Duodenal mucosa (tissue), 2 donors: ENCODE results near the gene EIF5A.

Experiments used
- H3K27ac ChIP-seq: one replicate; pipeline ENCODE4 v1.7.0; 2013; ENCODE audit warnings: low read depth, low read length
- H3K27me3 ChIP-seq, 2 donors: one replicate each; pipeline ENCODE4 v1.7.0; 2013; ENCODE audit warnings: low read length in 2 of 2, control low read depth in 1 of 2; ENCODE audit not compliant: insufficient read depth in 2 of 2, control insufficient read depth in 1 of 2
- H3K36me3 ChIP-seq, 2 donors: one replicate each; pipeline ENCODE4 v1.7.0; 2013; ENCODE audit warnings: low read length in 2 of 2, control low read depth in 1 of 2; ENCODE audit not compliant: insufficient read depth in 2 of 2, control insufficient read depth in 1 of 2
- H3K4me1 ChIP-seq, 2 donors: one replicate each; pipeline ENCODE4 v1.7.0; 2013; ENCODE audit warnings: low read length in 2 of 2, control low read depth in 1 of 2; ENCODE audit not compliant: insufficient read depth in 2 of 2, control insufficient read depth in 1 of 2
- H3K4me3 ChIP-seq, 2 donors: one replicate each; pipeline ENCODE4 v1.7.0; 2013; ENCODE audit warnings: low read length in 2 of 2, low read depth in 1 of 2
- H3K9ac ChIP-seq, 2 donors: one replicate each; pipeline ENCODE4 v1.7.0; 2013; ENCODE audit warnings: low read length in 2 of 2, low read depth in 1 of 2
- H3K9me3 ChIP-seq, 2 donors: one replicate each; pipeline ENCODE4 v1.7.0; 2013; ENCODE audit warnings: low read length in 2 of 2, control low read depth in 1 of 2; ENCODE audit not compliant: control insufficient read depth in 1 of 2

The EIF5A gene

DNA sequence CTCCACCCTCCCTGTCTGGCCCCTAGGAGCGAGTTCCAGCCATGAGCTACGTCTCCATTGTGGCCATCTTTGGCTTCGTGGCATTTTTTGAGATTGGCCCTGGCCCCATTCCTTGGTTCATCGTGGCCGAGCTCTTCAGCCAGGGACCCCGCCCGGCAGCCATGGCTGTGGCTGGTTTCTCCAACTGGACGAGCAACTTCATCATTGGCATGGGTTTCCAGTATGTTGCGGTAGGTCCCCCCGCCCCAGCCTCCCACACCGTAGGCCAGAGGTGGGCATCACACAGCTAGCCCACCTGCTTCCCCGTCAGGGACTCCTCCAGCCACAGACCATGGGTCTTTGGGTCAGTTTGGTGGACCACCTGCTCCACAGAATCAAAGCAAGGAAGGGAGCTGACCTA lies 21.7 kb upstream of the EIF5A start:
- Histone ChIP-seq H3K9ac (no peak overlapping the region), H3K27ac (no peak overlapping the region), H3K4me3 (no peak overlapping the region), H3K4me1 (peaks cover 14 to 20% of the 10 kb centered on the region in 2 donors), H3K27me3 (peaks cover 0 to 13% of the 10 kb centered on the region in 2 donors), H3K9me3 (no peaks in the 10 kb centered on the region), H3K36me3 (no peaks in the 10 kb centered on the region)

DNA sequence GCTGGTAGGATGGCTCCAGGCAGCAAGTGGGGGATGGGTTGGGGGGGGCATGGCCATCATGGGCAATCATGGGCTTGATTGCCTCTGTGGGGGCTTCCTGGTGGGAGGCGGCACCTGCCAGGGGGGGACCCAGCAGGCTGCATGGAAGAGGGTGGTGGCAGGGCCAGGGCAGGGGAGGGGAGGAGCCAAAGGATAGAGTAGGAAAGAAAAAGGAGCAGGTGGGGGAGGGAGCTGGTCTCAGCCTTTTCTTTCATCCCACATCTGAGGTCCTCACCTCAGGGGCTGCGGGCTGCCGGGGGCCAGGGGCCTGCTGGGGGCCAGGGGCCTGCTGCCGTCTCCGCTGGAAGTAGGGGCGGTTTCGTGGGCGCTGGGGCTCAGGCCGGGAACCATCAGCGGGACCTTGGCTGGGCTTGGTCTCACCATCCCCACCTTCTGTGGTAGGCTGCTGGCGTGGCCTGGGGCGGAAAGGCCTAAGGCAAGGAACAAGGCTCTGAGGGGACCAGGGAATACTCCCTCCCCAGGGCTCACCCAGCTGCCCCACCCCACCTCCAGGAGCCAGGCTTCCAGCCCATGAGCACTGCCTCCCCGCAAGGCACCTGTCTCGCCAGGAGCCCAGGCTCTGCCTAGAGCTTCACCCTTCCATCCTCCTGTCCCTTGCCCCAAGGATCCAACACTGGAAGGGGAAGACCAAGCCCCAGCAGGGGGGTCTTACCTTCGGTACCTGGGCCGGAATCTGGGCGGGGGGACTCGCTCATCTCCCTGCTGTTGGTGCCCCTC lies 18.0 kb upstream of the EIF5A start:
- H3K27ac ChIP-seq: no peak overlapping the region
- peaks cover 22 to 25% of the 10 kb centered on the region in 2 donors for H3K4me1 ChIP-seq
- H3K36me3 ChIP-seq: no peaks in the 10 kb centered on the region
- H3K27me3 ChIP-seq: peaks cover 0 to 16% of the 10 kb centered on the region in 2 donors
- no peak overlapping the region for H3K9ac ChIP-seq
- H3K9me3 ChIP-seq: no peaks in the 10 kb centered on the region
- no peak overlapping the region for H3K4me3 ChIP-seq

DNA sequence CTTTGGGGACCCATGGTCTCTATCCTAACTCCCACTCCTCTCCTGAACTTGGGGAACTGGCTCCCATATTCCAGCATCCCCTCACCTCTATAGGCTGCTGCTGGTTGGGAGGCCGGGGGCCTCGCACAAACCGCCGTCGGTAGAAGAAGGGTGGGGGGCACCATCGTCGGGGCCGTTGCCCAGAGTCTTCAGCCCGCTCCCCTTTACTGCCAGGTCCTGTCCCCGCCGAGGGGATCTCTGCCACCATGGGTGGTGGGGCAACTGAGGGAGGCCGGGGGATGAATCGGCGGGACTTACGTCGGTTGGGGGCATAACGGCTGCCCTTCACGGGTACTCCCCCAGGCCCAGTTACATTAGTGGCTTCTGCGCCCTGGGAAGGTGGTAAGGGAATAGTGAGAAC lies 17.3 kb upstream of the EIF5A start:
- H3K9me3 ChIP-seq: no peaks in the 10 kb centered on the region
- peaks cover 0 to 16% of the 10 kb centered on the region in 2 donors for H3K27me3 ChIP-seq
- no peak overlapping the region for H3K4me3 ChIP-seq
- H3K36me3 ChIP-seq: no peaks in the 10 kb centered on the region
- H3K9ac ChIP-seq: no peak overlapping the region
- H3K4me1 ChIP-seq: peaks cover 22 to 30% of the 10 kb centered on the region in 2 donors
- H3K27ac ChIP-seq: no peak overlapping the region

DNA sequence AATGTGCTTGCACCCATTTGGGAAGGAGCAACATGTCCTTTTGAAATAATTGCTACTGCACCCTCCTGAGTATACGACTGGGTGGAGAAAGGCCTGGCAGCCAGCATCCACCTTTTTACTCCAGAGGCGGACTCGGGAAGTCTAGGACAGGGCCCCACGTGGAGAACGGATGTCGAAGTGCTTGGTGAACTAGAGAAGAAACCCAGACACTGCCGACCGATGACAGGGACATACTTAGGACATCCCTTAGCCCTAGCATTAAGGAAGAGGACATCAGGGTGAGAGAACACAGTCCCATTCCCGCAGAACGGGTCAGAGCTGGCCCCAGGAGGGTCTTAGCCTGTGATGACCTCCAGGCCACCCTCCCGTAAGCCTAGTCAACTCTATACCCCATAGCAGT lies 16.7 kb upstream of the EIF5A start:
- Histone ChIP-seq H3K9me3 (no peaks in the 10 kb centered on the region), H3K27ac (no peak overlapping the region), H3K4me3 (no peak overlapping the region), H3K27me3 (peaks cover 1 to 16% of the 10 kb centered on the region in 2 donors), H3K4me1 (peaks cover 23 to 35% of the 10 kb centered on the region in 2 donors), H3K9ac (no peak overlapping the region), H3K36me3 (no peaks in the 10 kb centered on the region)

DNA sequence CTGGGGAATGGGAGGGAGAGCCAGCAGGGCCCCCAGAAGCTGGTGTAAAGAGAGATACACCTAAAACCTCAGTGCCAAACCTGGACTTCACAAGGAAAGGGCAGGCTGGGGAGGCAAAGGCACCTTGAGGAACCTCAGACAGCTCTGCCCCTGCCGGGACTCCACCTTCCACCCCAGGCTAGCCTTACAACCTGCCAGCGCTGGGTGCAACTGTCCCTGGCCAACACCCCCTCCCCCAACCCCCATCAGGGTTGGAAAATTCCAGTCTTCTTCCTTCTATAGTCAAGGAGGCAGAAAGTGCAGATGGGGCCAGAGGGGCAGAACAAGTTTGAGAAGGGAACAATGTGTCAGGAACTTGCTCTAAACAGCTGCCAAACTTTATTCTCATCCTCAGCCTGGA lies 15.2 kb upstream of the EIF5A start:
- Histone ChIP-seq H3K27ac (no peak overlapping the region), H3K9ac (peak overlapping the region in 1 of 2 donors; percentile 69), H3K27me3 (peaks cover 3 to 16% of the 10 kb centered on the region in 2 donors)

DNA sequence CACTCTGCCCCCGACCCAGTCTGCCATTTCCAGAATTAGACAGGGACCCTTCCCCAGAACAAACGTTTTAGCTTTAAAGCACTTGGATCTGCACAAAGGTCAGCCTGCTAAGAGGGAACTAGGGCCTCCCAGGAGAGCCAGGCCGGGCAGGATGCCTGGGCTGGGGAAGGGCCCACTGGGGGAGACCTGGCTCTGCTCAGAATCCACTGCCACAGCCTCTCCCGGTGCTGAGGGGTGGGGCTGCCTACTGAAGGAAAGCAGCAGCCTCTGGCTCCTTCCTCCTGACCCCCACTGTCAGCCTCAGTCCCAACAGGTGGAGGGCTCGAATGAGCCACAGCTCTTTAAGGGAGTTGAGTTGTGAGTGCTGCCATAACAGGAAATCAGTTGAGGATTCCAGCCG lies 14.7 kb upstream of the EIF5A start:
- Histone ChIP-seq H3K36me3 (no peaks in the 10 kb centered on the region), H3K27me3 (peaks cover 3 to 16% of the 10 kb centered on the region in 2 donors), H3K4me1 (peaks cover 33 to 45% of the 10 kb centered on the region in 2 donors), H3K27ac (no peak overlapping the region), H3K9me3 (no peaks in the 10 kb centered on the region), H3K9ac (peak overlapping the region in 1 of 2 donors; percentile 69), H3K4me3 (peak overlapping the region; percentile 58 to 59)

More for the DNA sequence above, 15.2 kb upstream of the EIF5A start:
- no peaks in the 10 kb centered on the region for H3K9me3 ChIP-seq
- H3K36me3 ChIP-seq: no peaks in the 10 kb centered on the region
- peak overlapping the region in 1 of 2 donors; percentile 58 for H3K4me3 ChIP-seq
- H3K4me1 ChIP-seq: peaks cover 33 to 45% of the 10 kb centered on the region in 2 donors

DNA sequence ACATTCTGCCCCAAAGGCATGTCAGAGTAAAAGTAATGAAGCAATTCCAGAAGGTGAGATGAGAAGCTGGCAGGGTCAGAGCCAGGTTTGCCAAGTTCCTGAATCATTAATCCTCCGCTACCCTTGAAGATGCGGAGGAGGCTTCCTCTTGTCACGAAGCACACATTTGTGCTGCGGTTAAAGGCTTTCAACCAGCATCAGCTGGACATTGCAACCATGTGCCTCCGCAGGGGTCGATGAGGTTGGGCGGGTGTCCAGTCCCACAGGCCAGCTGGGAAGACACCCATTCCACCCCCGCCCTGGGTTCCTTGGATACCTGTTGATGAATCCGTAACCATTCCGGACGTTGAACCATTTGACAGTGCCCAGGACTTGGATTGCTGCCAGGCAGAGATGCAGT lies 14.3 kb upstream of the EIF5A start:
- Histone ChIP-seq H3K27me3 (peaks cover 3 to 16% of the 10 kb centered on the region in 2 donors), H3K9me3 (no peaks in the 10 kb centered on the region), H3K9ac (peak overlapping the region; percentile 57 to 69), H3K36me3 (no peaks in the 10 kb centered on the region), H3K4me1 (peaks cover 33 to 45% of the 10 kb centered on the region in 2 donors), H3K4me3 (peak overlapping the region; percentile 58 to 59), H3K27ac (no peak overlapping the region)

DNA sequence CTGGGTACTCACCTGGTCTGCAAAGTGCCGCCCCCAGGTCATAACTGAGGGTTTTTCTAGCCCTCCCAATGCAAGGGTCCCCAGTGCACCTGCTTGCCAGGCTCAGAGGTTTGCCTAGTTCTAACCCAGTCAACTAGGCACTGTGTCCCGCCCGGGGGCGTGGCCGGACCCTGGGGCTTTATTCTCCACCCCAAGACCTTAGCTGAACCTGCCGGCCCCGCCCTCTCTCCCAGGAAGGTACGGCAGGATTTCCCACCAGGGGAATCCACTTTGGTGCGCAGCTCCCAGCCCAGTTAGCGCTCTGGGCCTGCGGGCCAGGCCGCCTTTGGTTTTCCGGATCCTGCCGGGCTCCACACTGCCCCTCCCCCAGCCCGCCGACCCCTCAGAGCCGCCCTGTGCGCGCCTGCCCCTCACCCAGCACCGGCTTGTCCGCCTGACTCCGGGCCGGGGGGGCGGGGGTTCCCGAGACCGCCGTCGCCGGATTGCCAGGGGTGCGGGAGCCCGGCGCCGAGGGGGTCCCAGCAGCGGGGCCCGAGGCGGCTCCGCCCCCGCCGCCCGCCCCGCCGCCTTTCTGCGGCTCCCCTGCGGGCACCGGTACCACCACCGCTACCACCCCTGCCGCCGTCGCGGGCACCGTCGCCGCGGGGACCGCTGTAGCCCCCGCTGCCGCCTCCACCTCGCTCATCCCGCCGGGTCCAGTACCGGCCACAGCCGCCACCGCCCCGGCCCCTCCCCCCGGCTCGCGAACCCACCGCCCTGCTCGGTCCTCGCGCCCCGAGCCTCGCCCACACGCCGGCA lies 13.4 kb upstream of the EIF5A start:
- peak overlapping the region; percentile 58 to 59 for H3K4me3 ChIP-seq
- no peaks in the 10 kb centered on the region for H3K9me3 ChIP-seq
- H3K27ac ChIP-seq: peak overlapping the region; percentile 62
- H3K36me3 ChIP-seq: no peaks in the 10 kb centered on the region
- H3K27me3 ChIP-seq: peaks cover 3 to 16% of the 10 kb centered on the region in 2 donors
- H3K4me1 ChIP-seq: peaks cover 33 to 45% of the 10 kb centered on the region in 2 donors
- H3K9ac ChIP-seq: peak overlapping the region; percentile 57 to 69

DNA sequence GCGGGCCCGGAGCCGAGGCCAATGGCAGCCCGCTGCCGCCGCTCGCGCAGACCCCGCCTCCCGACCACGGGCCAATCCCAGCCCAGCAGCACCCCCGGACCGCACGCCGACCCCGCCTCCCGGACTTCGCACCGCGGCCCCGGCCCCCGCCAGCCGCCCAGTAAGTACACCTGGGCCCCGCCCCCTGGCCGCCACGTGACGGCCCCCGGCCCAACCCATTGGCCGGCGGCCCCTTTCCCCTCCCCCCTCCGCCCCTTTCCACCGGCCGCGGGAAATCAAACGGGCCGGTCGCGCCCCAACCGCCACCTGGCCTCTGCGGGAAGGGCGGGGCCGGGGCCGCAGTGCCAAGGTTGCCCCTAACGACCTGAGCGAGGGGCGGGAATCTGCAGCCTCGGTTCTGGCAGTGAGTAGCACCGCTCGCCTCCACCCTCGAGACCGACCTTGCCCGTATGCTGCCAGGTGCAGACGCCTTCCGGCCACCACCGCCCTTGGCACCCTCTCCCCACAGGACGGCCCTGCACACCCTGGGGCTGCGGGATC lies 12.7 kb upstream of the EIF5A start, which contains the start of gene YBX2:
YBX2 (minus strand) TSS at position 26 of the 540 bp plus-strand sequence. CDS start 139 bp downstream, outside the sequence.
- Histone ChIP-seq H3K27me3 (peaks cover 3 to 16% of the 10 kb centered on the region in 2 donors), H3K27ac (peak within 1 kb of the TSS; percentile 62), H3K4me3 (peak within 1 kb of the TSS; percentile 58 to 59), H3K4me1 (peaks cover 33 to 45% of the 10 kb centered on the region in 2 donors), H3K9ac (peak within 1 kb of the TSS; percentile 57 to 69), H3K9me3 (no peaks in the 10 kb centered on the region), H3K36me3 (no peaks in the 10 kb centered on the region)
